OCI-LY7 (cell line): Measurements from ENCODE around the gene SERPINE1.

Experiments
- CTCF ChIP-seq: fragments of 200-600 bp; sonication (generic); conservative IDR thresholded peaks from 2 replicates; pipeline ENCODE4 v1.5.1; 2014; ENCODE audit warnings: mild to moderate bottlenecking, antibody characterized with exemption, low read length, moderate library complexity, mixed read lengths
- EZH2phosphoT487 ChIP-seq: fragments of 200-600 bp; sonication (generic); IDR thresholded peaks from 2 replicates; pipeline ENCODE4 v1.6.1; 2018; ENCODE audit warnings: low read depth, borderline replicate concordance, mild to moderate bottlenecking, mixed run types, antibody characterized with exemption, low read length, moderate library complexity, mixed read lengths

- TF ChIP-seq CTCF (no peak), EZH2phosphoT487 (no peak)
These were observed 25.8 kb upstream of the SERPINE1 start for GRCh38 chr7:101100858-101101847.
